GM12891 (cell line): ENCODE data around the gene SRL.

ENCODE experiments used
- PAX5 ChIP-seq: IDR thresholded peaks from 2 replicates; pipeline ENCODE4 v1.6.1; 2011; ENCODE audit warnings: low read length, moderate library complexity, mild to moderate bottlenecking; ENCODE audit not compliant: insufficient read depth, severe bottlenecking
- POLR2A ChIP-seq: IDR thresholded peaks from 2 replicates; pipeline ENCODE4 v1.6.1; 2011; ENCODE audit warnings: low read depth, low read length, control low read depth
- POLR2AphosphoS5 ChIP-seq: IDR thresholded peaks from 2 replicates; pipeline ENCODE4 v1.6.1; 2011; ENCODE audit warnings: low read depth, low read length, control low read depth
- SPI1 ChIP-seq: IDR thresholded peaks from 2 replicates; pipeline ENCODE4 v1.6.1; 2011; ENCODE audit warnings: low read depth, low read length, control low read depth
- TAF1 ChIP-seq: IDR thresholded peaks from 2 replicates; pipeline ENCODE4 v1.6.1; 2011; ENCODE audit warnings: low read depth, low read length, control low read depth

DNA sequence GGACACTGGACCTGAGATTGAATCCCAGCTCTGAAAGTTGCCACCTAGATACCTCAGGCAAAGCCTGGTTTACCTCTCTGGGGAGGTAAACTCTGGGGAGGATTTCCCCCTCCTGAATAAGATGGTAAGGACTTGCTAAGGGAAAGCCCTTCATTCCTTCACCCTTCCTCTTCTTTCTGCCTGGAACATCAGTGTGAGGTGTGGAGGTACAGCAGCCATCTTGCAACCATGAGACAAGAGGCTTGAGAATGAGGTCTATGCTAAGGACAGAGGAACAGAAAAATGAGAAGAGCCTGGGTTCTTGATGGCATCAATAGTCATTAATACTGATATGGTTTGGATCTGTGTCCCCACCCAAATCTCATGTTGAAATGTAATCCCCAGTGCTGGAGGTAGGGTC, 101.9 kb downstream of the SRL start:
- TF ChIP-seq POLR2AphosphoS5 (no peak), TAF1 (no peak), POLR2A (no peak), SPI1 (no peak), PAX5 (no peak)
